Mesenchymal stem cell (in vitro differentiated cells and primary cell): ENCODE measurements around the gene MCM9.

Experiments
- DNase-seq: peaks from one replicate; pipeline ENCODE4 v3.0.0-alpha.2; 2013
- H2AFZ ChIP-seq: one replicate; pipeline ENCODE4 v1.6.1; 2013; ENCODE audit warnings: low read depth, mild to moderate bottlenecking, control low read depth, inconsistent platforms, low read length, moderate library complexity
- H2AK5ac ChIP-seq: 2 replicates; pipeline ENCODE4 v1.6.1; 2013; ENCODE audit warnings: low read length, moderate library complexity, mild to moderate bottlenecking, inconsistent platforms; ENCODE audit not compliant: severe bottlenecking
- H2BK120ac ChIP-seq: one replicate; pipeline ENCODE4 v1.6.1; 2013; ENCODE audit warnings: low read depth, mild to moderate bottlenecking, inconsistent platforms, low read length, moderate library complexity
- H2BK12ac ChIP-seq, 2 experiments: one replicate each; pipeline ENCODE4 v1.6.1; 2013; ENCODE audit warnings: inconsistent platforms in 2 of 2, low read length in 2 of 2, mild to moderate bottlenecking in 2 of 2, moderate library complexity in 2 of 2, control low read depth in 1 of 2
- H2BK15ac ChIP-seq: one replicate; pipeline ENCODE4 v1.6.1; 2013; ENCODE audit warnings: mild to moderate bottlenecking, low read depth, inconsistent platforms; ENCODE audit not compliant: poor library complexity, severe bottlenecking
- H2BK5ac ChIP-seq: 2 replicates; pipeline ENCODE4 v1.6.1; 2013; ENCODE audit warnings: low read depth, mild to moderate bottlenecking, low read length, control low read depth, inconsistent platforms; ENCODE audit not compliant: poor library complexity, severe bottlenecking
- H3K14ac ChIP-seq, 2 experiments: one replicate each; pipeline ENCODE4 v1.6.1; 2013; ENCODE audit warnings: inconsistent platforms in 2 of 2, low read length in 2 of 2, control low read depth in 1 of 2, mild to moderate bottlenecking in 1 of 2, moderate library complexity in 1 of 2
- H3K18ac ChIP-seq, 2 experiments: one replicate each; pipeline ENCODE4 v1.6.1; 2013; ENCODE audit warnings: inconsistent platforms in 2 of 2, low read length in 2 of 2, control low read depth in 1 of 2, low read depth in 1 of 2, mild to moderate bottlenecking in 1 of 2
- H3K23ac ChIP-seq, 2 experiments: one replicate each; pipeline ENCODE4 v1.6.1; 2013; ENCODE audit warnings: inconsistent platforms in 2 of 2, low read length in 2 of 2, mild to moderate bottlenecking in 2 of 2, moderate library complexity in 2 of 2, control low read depth in 1 of 2
- H3K27ac ChIP-seq: 2 replicates; pipeline ENCODE4 v1.5.1; 2013; ENCODE audit warnings: mild to moderate bottlenecking, moderate library complexity, low read length, control low read depth, inconsistent platforms; ENCODE audit not compliant: poor library complexity, severe bottlenecking
- H3K27me3 ChIP-seq, 2 experiments: 2 replicates each; pipeline versions ENCODE4 v1.6.1 to v1.7.0; 2013; ENCODE audit warnings: low read length in 2 of 2, mild to moderate bottlenecking in 2 of 2, moderate library complexity in 2 of 2, control low read depth in 1 of 2, inconsistent platforms in 1 of 2; ENCODE audit not compliant: control insufficient read depth in 1 of 2, insufficient read depth in 1 of 2
- H3K36me3 ChIP-seq, 2 experiments: 2 replicates each; pipeline versions ENCODE4 v1.6.1 to v1.7.0; 2013; ENCODE audit warnings: low read length in 2 of 2, control low read depth in 1 of 2, inconsistent platforms in 1 of 2, low read depth in 1 of 2, mild to moderate bottlenecking in 1 of 2; ENCODE audit not compliant: insufficient read depth in 2 of 2, control insufficient read depth in 1 of 2
- H3K4ac ChIP-seq, 2 experiments: one replicate each; pipeline ENCODE4 v1.6.1; 2013; ENCODE audit warnings: inconsistent platforms in 2 of 2, low read length in 2 of 2, mild to moderate bottlenecking in 2 of 2, moderate library complexity in 2 of 2, control low read depth in 1 of 2, low read depth in 1 of 2
- H3K4me1 ChIP-seq: 2 replicates; pipeline ENCODE4 v1.6.1; 2013; ENCODE audit warnings: low read depth, low read length, control low read depth; ENCODE audit not compliant: control insufficient read depth, insufficient read depth
- H3K4me2 ChIP-seq: 2 replicates; pipeline ENCODE4 v1.6.1; 2013; ENCODE audit warnings: low read length, mild to moderate bottlenecking, inconsistent platforms; ENCODE audit not compliant: poor library complexity, severe bottlenecking
- H3K4me3 ChIP-seq, 2 experiments: 2 replicates each; pipeline versions ENCODE4 v1.5.1 to v1.7.0; 2013; ENCODE audit warnings: low read length in 2 of 2, mild to moderate bottlenecking in 2 of 2, control low read depth in 1 of 2, low read depth in 1 of 2; ENCODE audit not compliant: insufficient read depth in 1 of 2
- H3K79me1 ChIP-seq: replicated peaks from 2 replicates; pipeline ENCODE4 v1.6.1; 2013; ENCODE audit warnings: mild to moderate bottlenecking, control low read depth, low read length, inconsistent platforms; ENCODE audit not compliant: poor library complexity, severe bottlenecking
- H3K9ac ChIP-seq: 2 replicates; pipeline ENCODE4 v1.7.0; 2013; ENCODE audit warnings: mild to moderate bottlenecking, low read length, moderate library complexity
- H3K9me3 ChIP-seq: 2 replicates; pipeline ENCODE4 v1.7.0; 2013; ENCODE audit warnings: mild to moderate bottlenecking, low read length; ENCODE audit not compliant: control insufficient read depth
- H4K8ac ChIP-seq: one replicate; pipeline ENCODE4 v1.6.1; 2013; ENCODE audit warnings: inconsistent platforms, mild to moderate bottlenecking, low read length, moderate library complexity
- H4K91ac ChIP-seq: one replicate; pipeline ENCODE4 v1.6.1; 2013; ENCODE audit warnings: mild to moderate bottlenecking, low read length, inconsistent platforms
- WGBS: methylation state at CpG from one replicate; pipeline ENCODE4 v1.1.7; 2013; ENCODE audit warnings: mixed read lengths; 5-methylcytosine and 5-hydroxymethylcytosine counted together

MCM9 gene

DNA sequence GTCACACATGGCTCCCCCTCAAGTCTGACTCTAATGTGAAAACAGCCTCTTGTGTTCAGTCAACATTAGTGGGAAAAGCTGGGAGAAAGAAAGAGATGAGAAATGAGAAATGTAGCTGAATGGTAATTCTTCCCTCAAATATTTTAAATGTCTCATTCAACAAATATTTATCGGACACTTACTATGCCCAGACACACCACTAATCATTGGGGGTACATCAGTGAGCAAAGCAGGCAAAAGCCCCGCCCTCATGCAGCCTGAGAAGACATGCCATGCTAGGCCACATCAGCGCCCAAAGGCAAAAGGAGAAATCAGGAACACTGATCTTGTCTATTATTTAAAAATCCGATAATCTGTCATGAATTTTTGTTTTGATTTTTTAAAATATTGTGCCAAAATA, 130.9 kb downstream of the MCM9 start:
- Histone ChIP-seq H3K9ac (no peak overlapping the region), H2BK120ac (no peak overlapping the region)
- WGBS: 94% methylated on average over 3 of the region's 4 CpGs

DNA sequence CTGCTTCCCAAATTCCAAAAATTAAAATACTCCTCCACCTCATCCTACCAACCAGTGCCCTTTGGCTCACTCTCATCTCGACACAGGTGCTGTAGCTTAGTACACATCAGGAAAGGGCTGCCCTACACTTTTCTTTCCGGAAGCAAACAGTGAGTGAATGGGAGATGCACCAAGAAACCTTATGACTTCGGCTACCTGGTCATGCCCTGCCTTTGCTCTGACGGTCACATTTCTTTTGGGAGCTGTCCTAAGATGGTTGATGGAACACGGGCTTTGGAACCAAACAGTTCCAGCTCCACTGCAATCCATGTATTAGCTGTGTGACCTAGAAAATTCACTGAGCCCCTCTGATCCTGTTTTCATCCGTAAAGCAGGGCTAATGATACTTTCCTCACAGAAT, 133.7 kb downstream of the MCM9 start:
- no peak overlapping the region for H2AFZ ChIP-seq
- no peak overlapping the region for H3K27ac ChIP-seq
- no peaks in the 10 kb centered on the region for H3K9me3 ChIP-seq
- H3K4me2 ChIP-seq: no peak overlapping the region
- no peak overlapping the region for H2AK5ac ChIP-seq
- H3K79me1 ChIP-seq: peaks cover 1% of the 10 kb centered on the region
- peaks cover 4% of the 10 kb centered on the region for H3K4me1 ChIP-seq
- H2BK15ac ChIP-seq: no peak overlapping the region
- H3K4ac ChIP-seq: no peak overlapping the region
- DNase-seq: no peak
- H2BK5ac ChIP-seq: no peak overlapping the region
- H2BK12ac ChIP-seq: no peak overlapping the region
- 95% methylated on average over 6 of the region's 6 CpGs for WGBS
- H4K8ac ChIP-seq: no peak overlapping the region
- H3K27me3 ChIP-seq: no peaks in the 10 kb centered on the region
- H3K4me3 ChIP-seq: no peak overlapping the region
- H3K14ac ChIP-seq: no peak overlapping the region
- H3K23ac ChIP-seq: no peak overlapping the region
- H2BK120ac ChIP-seq: no peak overlapping the region
- H3K36me3 ChIP-seq: peaks cover 0 to 2% of the 10 kb centered on the region in 2 experiments
- H3K18ac ChIP-seq: no peak overlapping the region
- no peak overlapping the region for H3K9ac ChIP-seq
- no peak overlapping the region for H4K91ac ChIP-seq

More for the DNA sequence above, 130.9 kb downstream of the MCM9 start:
- H3K9me3 ChIP-seq: no peaks in the 10 kb centered on the region
- H3K27ac ChIP-seq: no peak overlapping the region
- no peak for DNase-seq
- H3K18ac ChIP-seq: no peak overlapping the region
- no peak overlapping the region for H3K23ac ChIP-seq
- H3K4me2 ChIP-seq: no peak overlapping the region
- no peak overlapping the region for H3K14ac ChIP-seq
- H4K91ac ChIP-seq: no peak overlapping the region
- H3K4ac ChIP-seq: no peak overlapping the region
- H3K36me3 ChIP-seq: peaks cover 0 to 2% of the 10 kb centered on the region in 2 experiments
- peaks cover 4% of the 10 kb centered on the region for H3K4me1 ChIP-seq
- H2BK15ac ChIP-seq: no peak overlapping the region
- H2AK5ac ChIP-seq: no peak overlapping the region
- H3K79me1 ChIP-seq: peaks cover 1% of the 10 kb centered on the region
- H3K4me3 ChIP-seq: no peak overlapping the region
- H2BK12ac ChIP-seq: no peak overlapping the region
- H2AFZ ChIP-seq: no peak overlapping the region
- no peak overlapping the region for H2BK5ac ChIP-seq
- H3K27me3 ChIP-seq: no peaks in the 10 kb centered on the region
- H4K8ac ChIP-seq: no peak overlapping the region

DNA sequence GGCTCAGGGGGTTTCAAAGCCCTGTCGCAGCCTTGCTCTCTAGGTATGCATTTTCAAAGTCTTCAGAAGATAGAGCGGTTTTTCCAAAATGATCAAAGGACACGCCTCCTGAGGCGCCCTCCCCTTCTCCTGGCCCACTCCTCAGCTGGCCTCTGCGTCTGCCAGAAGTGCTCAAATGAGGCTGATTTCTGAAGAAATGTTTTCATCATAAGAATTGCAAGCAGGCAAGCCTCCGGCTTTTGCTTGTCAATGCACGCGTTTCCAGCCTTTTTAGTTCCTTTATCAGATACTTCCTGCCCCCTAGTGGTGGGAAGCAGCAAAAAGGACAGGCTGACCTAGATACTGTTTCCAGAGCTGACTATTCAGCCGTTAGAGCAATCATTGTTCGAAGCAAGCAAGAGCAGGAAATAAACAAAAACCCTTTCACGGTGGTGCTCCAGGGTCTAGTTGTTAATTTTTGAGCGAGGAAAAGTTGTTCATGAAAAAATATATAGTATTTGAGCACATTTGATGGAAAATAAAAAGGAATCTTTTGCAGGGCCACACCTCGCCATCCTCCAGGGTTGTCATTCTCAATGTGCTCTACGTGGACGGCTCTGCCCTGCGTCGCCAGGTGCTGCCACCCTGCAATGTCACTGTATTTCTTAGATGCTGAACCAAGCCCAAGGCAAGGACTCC, 134.4 kb downstream of the MCM9 start:
- H3K27me3 ChIP-seq: no peaks in the 10 kb centered on the region
- no peak overlapping the region for H3K14ac ChIP-seq
- WGBS: 36% methylated on average over 17 of the region's 17 CpGs
- H4K8ac ChIP-seq: no peak overlapping the region
- no peak overlapping the region for H2BK120ac ChIP-seq
- peak overlapping the region; percentile 88 for H2AFZ ChIP-seq
- no peak overlapping the region for H3K23ac ChIP-seq
- H2BK12ac ChIP-seq: no peak overlapping the region
- no peaks in the 10 kb centered on the region for H3K9me3 ChIP-seq
- H3K9ac ChIP-seq: peak overlapping the region; percentile 68
- H4K91ac ChIP-seq: no peak overlapping the region
- peak overlapping the region in 1 of 2 experiments; percentile 34 for H3K18ac ChIP-seq
- peaks cover 1% of the 10 kb centered on the region for H3K79me1 ChIP-seq
- H3K36me3 ChIP-seq: peaks cover 0 to 2% of the 10 kb centered on the region in 2 experiments
- H2BK15ac ChIP-seq: no peak overlapping the region
- H2BK5ac ChIP-seq: no peak overlapping the region
- no peak overlapping the region for H3K27ac ChIP-seq
- H2AK5ac ChIP-seq: no peak overlapping the region
- H3K4ac ChIP-seq: no peak overlapping the region
- H3K4me1 ChIP-seq: peaks cover 4% of the 10 kb centered on the region
- DNase-seq: peak; percentile 79
- peak overlapping the region; percentile 23 for H3K4me2 ChIP-seq
- peak overlapping the region in 1 of 2 experiments; percentile 23 for H3K4me3 ChIP-seq

DNA sequence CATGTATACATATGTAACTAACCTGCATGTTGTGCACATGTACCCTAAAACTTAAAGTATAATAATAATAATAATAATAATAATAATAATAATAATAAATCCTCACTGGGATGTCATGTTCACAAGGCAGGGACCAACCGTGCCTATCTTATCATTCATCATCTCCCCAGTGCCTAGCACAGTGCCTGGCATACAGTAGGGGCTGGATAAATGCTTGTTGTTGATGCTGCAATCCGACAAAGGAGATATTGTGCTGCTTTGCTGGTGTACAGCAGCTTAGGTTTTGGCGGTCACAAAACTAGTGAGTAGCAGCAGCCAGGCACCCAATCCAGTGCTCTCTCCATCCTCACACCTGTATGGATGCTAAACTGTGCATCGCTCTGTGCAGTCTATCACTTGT, 135.1 kb downstream of the MCM9 start:
- Histone ChIP-seq H3K36me3 (peaks cover 0 to 2% of the 10 kb centered on the region in 2 experiments), H2BK12ac (no peak overlapping the region), H3K9ac (peak overlapping the region; percentile 68), H3K23ac (no peak overlapping the region), H3K4ac (no peak overlapping the region), H3K27me3 (no peaks in the 10 kb centered on the region), H3K79me1 (peaks cover 1% of the 10 kb centered on the region), H3K27ac (no peak overlapping the region), H2BK120ac (no peak overlapping the region), H2AK5ac (no peak overlapping the region), H3K4me2 (no peak overlapping the region), H3K4me3 (no peak overlapping the region), H4K8ac (no peak overlapping the region), H2AFZ (no peak overlapping the region), H4K91ac (no peak overlapping the region), H2BK5ac (no peak overlapping the region), H3K14ac (no peak overlapping the region), H3K4me1 (peaks cover 4% of the 10 kb centered on the region), H3K9me3 (no peaks in the 10 kb centered on the region), H2BK15ac (no peak overlapping the region), H3K18ac (no peak overlapping the region)
- WGBS: 100% methylated on average over 2 of the region's 4 CpGs
- DNase-seq: no peak
